B cell (primary cell): ENCODE measurements around the gene GINS3. TPM values are rescaled to one million over a fixed set of nuclear protein-coding genes. Genes with fewer than 3 reads are reported as not detected.

Source experiments
- ATAC-seq: fragments of 200-7000 bp; cut with Tn5 transposase; one replicate; pipeline ENCODE4 v1.10.0; 2021; ENCODE audit warnings: low read depth, mild to moderate bottlenecking, moderate number of reproducible peaks, moderate library complexity
- CTCF ChIA-PET: fragments of 350-600 bp; sonication (Branson Sonifier 250); formaldehyde crosslinking; loops from one replicate; lab custom pipeline; 2021; ENCODE audit warnings: antibody characterized with exemption, inconsistent platforms; lab: Charles Lee
- POLR2A ChIA-PET: fragments of 350-600 bp; sonication (Branson Sonifier 250); formaldehyde crosslinking; loops from one replicate; lab custom pipeline; 2021; ENCODE audit warnings: antibody characterized with exemption; lab: Charles Lee
- DNase-seq: peaks from one replicate; pipeline ENCODE4 v3.0.0; 2013
- H2AFZ ChIP-seq: 2 replicates; pipeline ENCODE4 v1.6.1; 2012; ENCODE audit warnings: mild to moderate bottlenecking, low read depth, low read length; ENCODE audit not compliant: insufficient read depth, poor library complexity, severe bottlenecking
- H3K27ac ChIP-seq, 2 donors: 1 replicate in 1 of 2; 2 replicates in 1 of 2; pipeline ENCODE4 v1.5.1; 2012 to 2013; ENCODE audit warnings: low read length in 2 of 2, mild to moderate bottlenecking in 2 of 2, moderate library complexity in 1 of 2
- H3K27me3 ChIP-seq, 4 experiments: fragments of 200-600 bp in 1 of 4; sonication (generic) in 1 of 4; replicated peaks in 1 of 4; 1 replicate in 2 of 4; 2 replicates in 2 of 4; pipeline versions ENCODE4 v1.6.1 to v1.7.0; 2013 to 2016; ENCODE audit warnings: low read length in 3 of 4, mild to moderate bottlenecking in 2 of 4, mixed read lengths in 1 of 4, moderate library complexity in 1 of 4; ENCODE audit not compliant: insufficient read depth in 4 of 4, control insufficient read depth in 3 of 4; ENCODE audit errors: control extremely low read depth in 1 of 4
- H3K36me3 ChIP-seq, 2 experiments: replicated peaks in 1 of 2; 1 replicate in 1 of 2; 2 replicates in 1 of 2; pipeline versions ENCODE4 v1.6.1 to v1.7.1; 2013; ENCODE audit warnings: low read length in 1 of 2; ENCODE audit not compliant: insufficient read depth in 2 of 2, control insufficient read depth in 1 of 2; ENCODE audit errors: control extremely low read depth in 1 of 2, extremely low read depth in 1 of 2
- H3K4me1 ChIP-seq, 2 donors: fragments of 200-600 bp in 1 of 2; sonication (generic) in 1 of 2; 1 replicate in 1 of 2; 2 replicates in 1 of 2; pipeline versions ENCODE4 v1.5.1 to v1.6.1; 2013 to 2017; ENCODE audit warnings: low read length in 2 of 2; ENCODE audit not compliant: control insufficient read depth in 2 of 2, insufficient read depth in 2 of 2
- H3K4me2 ChIP-seq: replicated peaks from 2 replicates; pipeline ENCODE3; 2012; ENCODE audit warnings: mild to moderate bottlenecking, low read depth, low read length; ENCODE audit not compliant: poor library complexity, severe bottlenecking
- H3K4me3 ChIP-seq, 5 experiments: fragments of 200-600 bp in 1 of 5; sonication (generic) in 1 of 5; 1 replicate in 3 of 5; 2 replicates in 2 of 5; pipeline versions ENCODE4 v1.5.1 to v1.7.0; 2011 to 2016; ENCODE audit warnings: low read length in 4 of 5, mild to moderate bottlenecking in 4 of 5, low read depth in 2 of 5, control low read depth in 1 of 5, moderate library complexity in 1 of 5; ENCODE audit not compliant: insufficient read depth in 1 of 5; ENCODE audit errors: control extremely low read depth in 1 of 5, extremely low read depth in 1 of 5
- H3K79me2 ChIP-seq: fragments of 200-600 bp; sonication (generic); one replicate; pipeline ENCODE4 v1.6.0; 2016; ENCODE audit warnings: low read length; ENCODE audit not compliant: control insufficient read depth, insufficient read depth
- H3K9ac ChIP-seq: fragments of 200-600 bp; sonication (generic); 2 replicates; pipeline ENCODE4 v1.6.1; 2017; ENCODE audit warnings: mild to moderate bottlenecking, low read length, moderate library complexity
- H3K9me3 ChIP-seq, 3 donors: one replicate each; pipeline versions ENCODE4 v1.6.1 to v1.7.1; 2013; ENCODE audit warnings: low read length in 2 of 3; ENCODE audit not compliant: control insufficient read depth in 2 of 3, insufficient read depth in 1 of 3; ENCODE audit errors: control extremely low read depth in 1 of 3
- H4K20me1 ChIP-seq: 2 replicates; pipeline ENCODE4 v1.6.0; 2012; ENCODE audit warnings: mild to moderate bottlenecking, low read length; ENCODE audit not compliant: insufficient read depth, control insufficient read depth, poor library complexity, severe bottlenecking
- H3K27ac Mint-ChIP-seq: one replicate; pipeline ENCODE4 v1.8.0; 2021; ENCODE audit warnings: mixed read lengths
- H3K27me3 Mint-ChIP-seq: one replicate; pipeline ENCODE4 v1.8.0; 2021; ENCODE audit warnings: mixed read lengths
- H3K4me1 Mint-ChIP-seq: one replicate; pipeline ENCODE4 v1.8.0; 2021; ENCODE audit warnings: mixed read lengths
- H3K4me3 Mint-ChIP-seq: one replicate; pipeline ENCODE4 v1.8.0; 2021; ENCODE audit warnings: mixed read lengths
- H3K9me3 Mint-ChIP-seq: one replicate; pipeline ENCODE4 v1.8.0; 2022; ENCODE audit warnings: mixed read lengths; ENCODE audit not compliant: insufficient read depth
- EZH2 ChIP-seq: IDR thresholded peaks from 2 replicates; pipeline ENCODE4 v1.6.1; 2012; ENCODE audit warnings: borderline replicate concordance, low read depth, mild to moderate bottlenecking, moderate library complexity, low read length; ENCODE audit not compliant: insufficient read depth, poor library complexity, severe bottlenecking
- WGBS: methylation state at CpG from one replicate; pipeline ENCODE4 v1.1.5; 2013; ENCODE audit warnings: missing lambda C conversion rate; ENCODE audit not compliant: insufficient coverage; 5-methylcytosine and 5-hydroxymethylcytosine counted together
- intact Hi-C: fragments of 100-400 bp; cut with micrococcal nuclease; formaldehyde crosslinking; loops from one replicate; pipeline ENCODE4 v1.10.0; 2022
- polyA plus RNA-seq: library from polyadenylated mRNA; depleted of rRNA; stranded (reverse); fragments of >200 nt; gene quantifications from 2 replicates; pipeline ENCODE4 v1.2.3, GENCODE V29; 2012
- total RNA-seq, 2 donors: library from RNA; stranded (reverse); fragments of 120-200 nt in 1 of 2; gene quantifications; 1 replicate in 1 of 2; 2 replicates in 1 of 2; pipeline versions ENCODE4 v1.2.3 to v1.2.4, GENCODE V29; 2013 to 2022
- TF ChIP-seq, protein P1 (sequence below): fragments of 200-600 bp; IDR thresholded peaks from one replicate; pipeline ENCODE4 v1.8.0; 2022; ENCODE audit warnings: antibody characterized with exemption, mild to moderate bottlenecking

Gene GINS3
- total and polyA plus RNA-seq, 2 donors (not counting 1 experiment from before 2014, with no cell fraction given): 1.1 to 2.3 TPM

DNA sequence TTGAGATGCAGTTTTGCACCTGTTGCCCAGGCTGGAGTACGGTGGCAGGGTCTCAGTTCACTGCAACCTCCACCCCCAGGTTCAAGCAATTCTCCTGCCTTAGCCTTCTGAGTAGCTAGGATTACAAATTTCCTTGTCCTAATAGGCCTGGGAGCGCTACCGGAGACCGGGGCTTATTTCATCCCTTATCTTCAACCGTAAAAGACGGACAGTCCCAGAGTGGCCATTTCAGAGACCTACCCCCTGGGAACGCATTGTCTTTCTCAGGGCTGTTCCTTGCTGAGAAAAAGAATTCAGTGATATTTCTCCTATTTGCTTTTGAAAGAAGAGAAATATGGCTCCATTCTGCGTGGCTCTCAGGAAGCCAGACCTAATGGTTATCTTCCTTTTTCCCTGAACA is 39.6 kb upstream of the GINS3 start:
- Histone ChIP-seq H3K9me3 (peaks cover 0 to 7% (median 1%) of the 10 kb centered on the region in 3 donors), H3K27ac (no peak overlapping the region), H3K9ac (no peak overlapping the region), H3K4me3 (no peak overlapping the region), H2AFZ (no peak overlapping the region), H3K4me2 (no peak overlapping the region), H3K4me1 (no peaks in the 10 kb centered on the region), H3K36me3 (no peaks in the 10 kb centered on the region), H3K27me3 (peaks cover 0 to 10% (median 1%) of the 10 kb centered on the region in 4 experiments), H4K20me1 (no peaks in the 10 kb centered on the region), H3K79me2 (no peaks in the 10 kb centered on the region)
- DNase-seq (no peak), ATAC-seq (no peak)
- WGBS: 84% methylated on average over 6 of the region's 8 CpGs
- ChIA-PET CTCF (no interaction called here), POLR2A (no interaction called here)
- H3K9me3 Mint-ChIP-seq: peaks cover 3% of the 10 kb centered on the region
- H3K4me3 Mint-ChIP-seq: no peak overlapping the region
- H3K27me3 Mint-ChIP-seq: peaks cover 25% of the 10 kb centered on the region
- H3K4me1 Mint-ChIP-seq: no peaks in the 10 kb centered on the region
- TF ChIP-seq, protein P1, sequence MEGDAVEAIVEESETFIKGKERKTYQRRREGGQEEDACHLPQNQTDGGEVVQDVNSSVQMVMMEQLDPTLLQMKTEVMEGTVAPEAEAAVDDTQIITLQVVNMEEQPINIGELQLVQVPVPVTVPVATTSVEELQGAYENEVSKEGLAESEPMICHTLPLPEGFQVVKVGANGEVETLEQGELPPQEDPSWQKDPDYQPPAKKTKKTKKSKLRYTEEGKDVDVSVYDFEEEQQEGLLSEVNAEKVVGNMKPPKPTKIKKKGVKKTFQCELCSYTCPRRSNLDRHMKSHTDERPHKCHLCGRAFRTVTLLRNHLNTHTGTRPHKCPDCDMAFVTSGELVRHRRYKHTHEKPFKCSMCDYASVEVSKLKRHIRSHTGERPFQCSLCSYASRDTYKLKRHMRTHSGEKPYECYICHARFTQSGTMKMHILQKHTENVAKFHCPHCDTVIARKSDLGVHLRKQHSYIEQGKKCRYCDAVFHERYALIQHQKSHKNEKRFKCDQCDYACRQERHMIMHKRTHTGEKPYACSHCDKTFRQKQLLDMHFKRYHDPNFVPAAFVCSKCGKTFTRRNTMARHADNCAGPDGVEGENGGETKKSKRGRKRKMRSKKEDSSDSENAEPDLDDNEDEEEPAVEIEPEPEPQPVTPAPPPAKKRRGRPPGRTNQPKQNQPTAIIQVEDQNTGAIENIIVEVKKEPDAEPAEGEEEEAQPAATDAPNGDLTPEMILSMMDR: no peak
- no peak for TF ChIP-seq EZH2
- intact Hi-C loops: no loop called here
- H3K27ac Mint-ChIP-seq: no peak overlapping the region

- peaks cover 0 to 11% (median 0%) of the 10 kb centered on the region in 4 experiments for H3K27me3 ChIP-seq
Measured at GRCh38 chr16:58360041-58360634, 32.1 kb upstream of the GINS3 start.

More at GRCh38 chr16:58360041-58360634, 32.1 kb upstream of the GINS3 start:
- no peak overlapping the region for H2AFZ ChIP-seq
- H3K4me3 ChIP-seq: no peak overlapping the region
- no peak for DNase-seq
- H4K20me1 ChIP-seq: no peaks in the 10 kb centered on the region
- ATAC-seq: no peak
- no peak overlapping the region for H3K4me3 Mint-ChIP-seq
- no peaks in the 10 kb centered on the region for H3K36me3 ChIP-seq
- ChIA-PET POLR2A (no interaction called here), CTCF (interaction anchor here (0.8 kb wide), 1 partner anchor 128 kb away, joined by 3 read pairs; no protein-coding TSS in a partner anchor)
- no peak overlapping the region for H3K4me2 ChIP-seq
- H3K27me3 Mint-ChIP-seq: peaks cover 33% of the 10 kb centered on the region
- no peaks in the 10 kb centered on the region for H3K4me1 ChIP-seq
- peaks cover 8 to 21% (median 10%) of the 10 kb centered on the region in 3 donors for H3K9me3 ChIP-seq
- H3K27ac Mint-ChIP-seq: no peak overlapping the region
- peaks cover 16% of the 10 kb centered on the region for H3K9me3 Mint-ChIP-seq
- no peaks in the 10 kb centered on the region for H3K4me1 Mint-ChIP-seq
- H3K9ac ChIP-seq: no peak overlapping the region
- TF ChIP-seq EZH2: no peak
- TF ChIP-seq, protein P1: no peak
- H3K79me2 ChIP-seq: no peaks in the 10 kb centered on the region
- no peak overlapping the region for H3K27ac ChIP-seq
- intact Hi-C loops: no loop called here
